GM10266 (cell line): ENCODE results near the gene RPL9.
"Not testable (repeated sequence)": the region's sequence is repeated elsewhere in the genome, so short reads cannot be mapped to it uniquely, and the experiment has no call there.

Experiments used
- DNase-seq: peaks from one replicate; pipeline ENCODE4 v3.0.0; 2012; ENCODE audit errors: extremely low spot score
- CTCF ChIP-seq: IDR thresholded peaks from 2 replicates; pipeline ENCODE4 v1.5.1; 2012; ENCODE audit warnings: mild to moderate bottlenecking, low read depth; ENCODE audit not compliant: control insufficient read depth, insufficient read depth; ENCODE audit errors: missing control alignments

The RPL9 gene

GRCh38 chr4:39433878-39434492 is 24.7 kb downstream of the RPL9 start:
- no peak for TF ChIP-seq CTCF
- DNase-seq: no peak

GRCh38 chr4:39429476-39430334 is 29.0 kb downstream of the RPL9 start:
- no peak for DNase-seq
- no peak for TF ChIP-seq CTCF

- no peak for TF ChIP-seq CTCF
- no peak for DNase-seq
Observed at GRCh38 chr4:39427520-39428114, 31.1 kb downstream of the RPL9 start.

- TF ChIP-seq CTCF: no peak
- no peak for DNase-seq
Observed at GRCh38 chr4:39426728-39427127, 32.0 kb downstream of the RPL9 start.

GRCh38 chr4:39425297-39425696 is 33.4 kb downstream of the RPL9 start:
- not testable (repeated sequence) for DNase-seq

GRCh38 chr4:39422247-39422646 is 36.5 kb downstream of the RPL9 start:
- DNase-seq: no peak
- TF ChIP-seq CTCF: no peak

- no peak for TF ChIP-seq CTCF
- DNase-seq: no peak
Observed at GRCh38 chr4:39415678-39416283, 42.9 kb downstream of the RPL9 start.

GRCh38 chr4:39411561-39411960 is 47.2 kb downstream of the RPL9 start:
- DNase-seq: not testable (repeated sequence)
